Measurements from ENCODE around the gene TMEM127.
A peak's percentile ranks its signal among the peaks of the same experiment; 100 is the strongest.

TMEM127 gene

DNA sequence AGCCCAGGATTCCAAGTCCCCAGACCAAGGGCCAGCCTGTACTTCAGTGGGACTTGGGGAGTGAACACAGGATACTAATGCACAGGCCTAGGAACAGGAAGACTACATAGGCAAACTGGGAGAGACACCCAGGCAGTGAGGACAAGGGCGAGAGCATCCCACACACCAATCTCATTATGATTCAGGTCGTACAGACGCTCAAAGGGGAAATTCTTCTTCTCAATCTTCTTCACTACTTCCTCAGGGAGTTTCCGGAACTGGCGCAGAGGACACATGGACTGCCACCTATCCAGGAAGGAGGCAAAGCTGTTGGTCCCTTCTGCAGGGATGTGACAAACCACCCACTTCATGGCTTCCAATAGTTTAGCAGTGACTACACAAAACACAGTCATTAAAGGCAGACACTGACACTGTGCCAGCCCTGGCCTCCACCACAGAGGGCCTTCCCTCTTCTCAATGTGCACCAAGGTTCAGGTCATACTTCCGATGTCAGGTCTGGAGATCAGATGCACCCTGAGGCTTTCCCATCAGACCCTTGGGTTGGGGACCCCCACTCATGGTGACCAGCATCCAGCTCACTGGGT lies 21.6 kb upstream of the TMEM127 start:
- Histone ChIP-seq H3K27ac (ENCODE audit: low read depth, low read length) (no peak overlapping the region), H3K4me1 (ENCODE audit: control insufficient read depth, insufficient read depth, low read length) (no peaks in the 10 kb centered on the region), H3K9ac (ENCODE audit: low read length) (no peak overlapping the region), H3K36me3 (ENCODE audit: control insufficient read depth, insufficient read depth, low read length) (peaks cover 92% of the 10 kb centered on the region), H3K27me3 (ENCODE audit: control insufficient read depth, insufficient read depth, low read length) (no peaks in the 10 kb centered on the region), H3K4me3 (ENCODE audit: low read length) (no peak overlapping the region)

GRCh38 chr2:96276787-96277499 lies 11.1 kb upstream of the TMEM127 start:
- H3K36me3 ChIP-seq (ENCODE audit: control insufficient read depth, insufficient read depth, low read length): peaks cover 47% of the 10 kb centered on the region
- H3K27ac ChIP-seq (ENCODE audit: low read depth, low read length): no peak overlapping the region
- H3K4me1 ChIP-seq (ENCODE audit: control insufficient read depth, insufficient read depth, low read length): no peaks in the 10 kb centered on the region
- no peaks in the 10 kb centered on the region for H3K27me3 ChIP-seq (ENCODE audit: control insufficient read depth, insufficient read depth, low read length)
- H3K4me3 ChIP-seq (ENCODE audit: low read length): no peak overlapping the region
- no peak overlapping the region for H3K9ac ChIP-seq (ENCODE audit: low read length)

DNA sequence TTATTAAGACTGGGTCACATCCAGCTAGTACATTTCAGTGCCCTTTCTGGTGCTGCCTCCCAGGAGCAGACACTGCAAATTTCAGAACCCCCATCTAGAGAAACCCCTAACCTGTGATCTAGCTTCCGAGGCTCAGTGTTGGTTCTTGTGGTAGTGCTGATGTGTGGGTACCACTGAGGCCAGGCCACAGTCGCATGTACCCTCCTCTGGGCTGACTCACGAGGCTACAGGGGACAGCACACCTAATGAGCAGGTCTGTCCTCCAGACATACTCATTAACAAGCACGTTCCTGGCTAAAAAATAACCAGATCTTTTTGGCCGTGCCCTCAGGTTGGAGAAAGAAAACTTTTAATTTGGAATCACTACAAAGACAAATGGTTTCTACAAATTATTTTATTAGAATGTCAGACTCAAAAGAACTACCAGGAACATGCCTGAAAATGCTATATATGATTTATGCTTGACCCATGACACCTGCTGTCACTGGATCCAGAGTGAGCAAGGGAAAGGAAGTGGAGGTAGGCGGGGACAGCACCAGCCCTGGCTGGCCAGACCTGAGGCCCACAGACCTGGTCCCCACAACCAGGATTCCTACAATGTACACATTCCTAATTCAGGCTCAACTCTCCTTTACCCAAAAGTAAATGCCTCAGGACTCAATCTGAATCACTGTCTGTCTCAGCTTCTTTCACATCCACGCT lies 8.7 kb upstream of the TMEM127 start:
- Histone ChIP-seq H3K9ac (ENCODE audit: low read length) (no peak overlapping the region), H3K36me3 (ENCODE audit: control insufficient read depth, insufficient read depth, low read length) (peaks cover 47% of the 10 kb centered on the region)

GRCh38 chr2:96273763-96274162 lies 8.0 kb upstream of the TMEM127 start:
- no peak overlapping the region for H3K9ac ChIP-seq (ENCODE audit: low read length)
- no peaks in the 10 kb centered on the region for H3K27me3 ChIP-seq (ENCODE audit: control insufficient read depth, insufficient read depth, low read length)
- no peak overlapping the region for H3K4me3 ChIP-seq (ENCODE audit: low read length)
- H3K4me1 ChIP-seq (ENCODE audit: control insufficient read depth, insufficient read depth, low read length): no peaks in the 10 kb centered on the region
- H3K36me3 ChIP-seq (ENCODE audit: control insufficient read depth, insufficient read depth, low read length): peaks cover 46% of the 10 kb centered on the region
- no peak overlapping the region for H3K27ac ChIP-seq (ENCODE audit: low read depth, low read length)

More for the DNA sequence above, 8.7 kb upstream of the TMEM127 start:
- Histone ChIP-seq H3K27ac (ENCODE audit: low read depth, low read length) (no peak overlapping the region), H3K4me3 (ENCODE audit: low read length) (no peak overlapping the region), H3K27me3 (ENCODE audit: control insufficient read depth, insufficient read depth, low read length) (no peaks in the 10 kb centered on the region), H3K4me1 (ENCODE audit: control insufficient read depth, insufficient read depth, low read length) (no peaks in the 10 kb centered on the region)

DNA sequence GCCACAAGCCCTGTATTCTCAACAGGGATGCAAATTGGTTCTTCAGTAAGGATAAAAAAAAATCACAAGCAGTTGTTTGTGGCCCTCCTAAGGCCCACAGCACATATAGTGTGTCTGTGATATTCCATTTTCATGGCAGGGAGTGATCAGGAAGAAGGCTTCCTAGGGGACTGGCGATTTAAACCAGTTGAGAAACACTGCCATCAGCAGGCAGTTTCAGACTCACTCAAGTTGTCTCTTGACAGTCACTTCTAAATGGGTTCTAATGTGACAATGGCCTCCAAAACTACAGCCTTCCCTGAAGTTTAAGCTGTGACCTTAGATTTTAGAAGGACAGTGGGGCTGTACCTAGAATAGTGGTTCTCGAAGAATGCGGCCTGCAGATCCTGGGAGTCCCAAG lies 6.2 kb upstream of the TMEM127 start:
- no peak overlapping the region for H3K4me3 ChIP-seq (ENCODE audit: low read length)
- H3K4me1 ChIP-seq (ENCODE audit: control insufficient read depth, insufficient read depth, low read length): peaks cover 5% of the 10 kb centered on the region
- H3K27ac ChIP-seq (ENCODE audit: low read depth, low read length): no peak overlapping the region
- no peaks in the 10 kb centered on the region for H3K27me3 ChIP-seq (ENCODE audit: control insufficient read depth, insufficient read depth, low read length)
- H3K9ac ChIP-seq (ENCODE audit: low read length): no peak overlapping the region
- H3K36me3 ChIP-seq (ENCODE audit: control insufficient read depth, insufficient read depth, low read length): peaks cover 34% of the 10 kb centered on the region

- Histone ChIP-seq H3K9ac (ENCODE audit: low read length) (no peak overlapping the region), H3K27ac (ENCODE audit: low read depth, low read length) (no peak overlapping the region), H3K4me3 (ENCODE audit: low read length) (peak overlapping the region; percentile 85), H3K36me3 (ENCODE audit: control insufficient read depth, insufficient read depth, low read length) (peaks cover 25% of the 10 kb centered on the region), H3K4me1 (ENCODE audit: control insufficient read depth, insufficient read depth, low read length) (peaks cover 10% of the 10 kb centered on the region), H3K27me3 (ENCODE audit: control insufficient read depth, insufficient read depth, low read length) (no peaks in the 10 kb centered on the region)
Observed at GRCh38 chr2:96267159-96267971, 1.6 kb upstream of the TMEM127 start.

- H3K4me1 ChIP-seq (ENCODE audit: control insufficient read depth, insufficient read depth, low read length): peaks cover 16% of the 10 kb centered on the region
- peak overlapping the region; percentile 92 for H3K4me3 ChIP-seq (ENCODE audit: low read length)
- no peaks in the 10 kb centered on the region for H3K27me3 ChIP-seq (ENCODE audit: control insufficient read depth, insufficient read depth, low read length)
- H3K27ac ChIP-seq (ENCODE audit: low read depth, low read length): peak overlapping the region; percentile 93
- H3K36me3 ChIP-seq (ENCODE audit: control insufficient read depth, insufficient read depth, low read length): peaks cover 19% of the 10 kb centered on the region
- H3K9ac ChIP-seq (ENCODE audit: low read length): peak overlapping the region; percentile 92
Observed at GRCh38 chr2:96265349-96265839, 403 bp downstream of the TMEM127 start.

- Histone ChIP-seq H3K9ac (ENCODE audit: low read length) (peak overlapping the region; percentile 92), H3K27me3 (ENCODE audit: control insufficient read depth, insufficient read depth, low read length) (no peaks in the 10 kb centered on the region), H3K4me3 (ENCODE audit: low read length) (peak overlapping the region; percentile 92), H3K4me1 (ENCODE audit: control insufficient read depth, insufficient read depth, low read length) (peaks cover 22% of the 10 kb centered on the region), H3K27ac (ENCODE audit: low read depth, low read length) (peak overlapping the region; percentile 52), H3K36me3 (ENCODE audit: control insufficient read depth, insufficient read depth, low read length) (peaks cover 19% of the 10 kb centered on the region)
Observed at GRCh38 chr2:96264656-96265348, 995 bp downstream of the TMEM127 start.

DNA sequence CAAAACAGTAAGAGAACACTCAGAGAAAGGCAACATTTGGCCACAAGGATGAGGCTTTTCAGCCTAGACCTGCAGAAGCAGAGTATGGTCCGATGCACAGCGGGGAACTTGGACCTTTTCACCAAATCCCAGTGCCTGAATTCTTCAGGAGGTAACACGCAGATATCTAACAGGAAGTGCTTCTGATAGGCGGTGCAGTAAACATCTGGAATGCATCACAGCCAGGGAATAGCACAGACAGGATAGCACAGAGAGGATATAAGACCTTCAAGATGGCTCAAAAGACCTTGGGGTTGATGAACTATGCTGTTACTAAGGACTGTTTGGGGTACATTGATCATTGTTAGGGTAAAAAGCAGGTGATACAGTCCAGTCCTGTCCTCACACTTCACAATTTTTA lies 1.7 kb downstream of the TMEM127 start:
- no peak overlapping the region for H3K9ac ChIP-seq (ENCODE audit: low read length)
- peaks cover 16% of the 10 kb centered on the region for H3K36me3 ChIP-seq (ENCODE audit: control insufficient read depth, insufficient read depth, low read length)
- peaks cover 25% of the 10 kb centered on the region for H3K4me1 ChIP-seq (ENCODE audit: control insufficient read depth, insufficient read depth, low read length)
- H3K4me3 ChIP-seq (ENCODE audit: low read length): peak overlapping the region; percentile 92
- no peaks in the 10 kb centered on the region for H3K27me3 ChIP-seq (ENCODE audit: control insufficient read depth, insufficient read depth, low read length)
- no peak overlapping the region for H3K27ac ChIP-seq (ENCODE audit: low read depth, low read length)

DNA sequence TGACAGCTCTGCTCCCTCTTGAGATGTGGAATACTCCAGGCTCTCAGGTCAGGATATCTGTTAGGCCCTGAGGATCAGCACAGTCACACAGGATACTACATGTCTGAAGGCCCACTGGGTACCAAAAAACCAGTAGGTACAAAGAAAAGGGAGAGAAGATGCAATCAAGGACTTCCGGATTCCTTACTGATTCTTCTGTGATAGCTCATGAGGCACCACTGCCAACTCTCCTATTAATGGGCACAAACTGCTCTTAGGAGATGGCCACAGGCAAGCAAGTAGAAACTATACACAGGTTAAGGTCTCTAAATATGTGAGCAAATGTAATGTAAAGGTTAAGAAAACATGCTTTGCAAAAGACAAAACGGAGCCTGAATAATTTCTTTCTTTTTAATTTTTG lies 3.5 kb downstream of the TMEM127 start:
- Histone ChIP-seq H3K27ac (ENCODE audit: low read depth, low read length) (no peak overlapping the region), H3K36me3 (ENCODE audit: control insufficient read depth, insufficient read depth, low read length) (peaks cover 7% of the 10 kb centered on the region), H3K27me3 (ENCODE audit: control insufficient read depth, insufficient read depth, low read length) (no peaks in the 10 kb centered on the region), H3K4me3 (ENCODE audit: low read length) (no peak overlapping the region), H3K4me1 (ENCODE audit: control insufficient read depth, insufficient read depth, low read length) (peaks cover 25% of the 10 kb centered on the region), H3K9ac (ENCODE audit: low read length) (no peak overlapping the region)

DNA sequence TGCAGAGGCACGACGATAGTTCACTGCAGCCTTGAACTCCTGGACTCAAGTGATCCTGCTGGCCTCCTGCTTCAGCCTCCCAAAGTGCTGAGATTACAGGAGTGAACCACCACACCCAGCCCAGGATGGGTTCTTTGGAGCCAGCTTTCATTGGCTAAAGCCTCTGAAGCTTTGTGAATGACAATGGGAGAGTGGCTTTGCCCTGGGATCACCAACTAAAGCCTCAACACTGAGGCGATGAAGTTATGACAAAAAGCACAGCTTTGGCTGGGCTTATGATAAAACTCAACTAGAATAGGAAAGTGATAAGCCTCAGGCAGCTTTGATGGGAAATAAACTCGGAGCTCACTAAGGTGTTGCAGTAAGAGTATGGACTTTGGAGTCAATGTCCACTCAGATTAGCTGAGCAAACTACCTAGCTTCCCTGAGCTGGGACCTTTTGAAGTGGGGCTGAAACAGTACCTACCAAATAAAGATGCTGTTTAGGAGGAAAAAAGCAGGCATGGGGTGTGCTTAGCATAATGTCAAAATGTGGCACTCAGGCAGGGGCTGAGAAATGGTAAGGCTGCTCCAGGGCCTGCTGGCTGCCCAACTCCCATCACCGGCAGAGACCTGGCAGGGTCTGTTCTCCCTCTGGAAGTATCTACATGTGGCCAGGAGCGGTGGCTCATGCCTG lies 4.3 kb downstream of the TMEM127 start:
- H3K36me3 ChIP-seq (ENCODE audit: control insufficient read depth, insufficient read depth, low read length): peaks cover 7% of the 10 kb centered on the region
- peak overlapping the region; percentile 71 for H3K27ac ChIP-seq (ENCODE audit: low read depth, low read length)
- peaks cover 22% of the 10 kb centered on the region for H3K4me1 ChIP-seq (ENCODE audit: control insufficient read depth, insufficient read depth, low read length)
- H3K4me3 ChIP-seq (ENCODE audit: low read length): no peak overlapping the region
- no peak overlapping the region for H3K9ac ChIP-seq (ENCODE audit: low read length)
- no peaks in the 10 kb centered on the region for H3K27me3 ChIP-seq (ENCODE audit: control insufficient read depth, insufficient read depth, low read length)

Data from rectal smooth muscle tissue (tissue), 1 donor.